Measurements from ENCODE around the gene RIMBP2.

The RIMBP2 gene

GRCh38 chr12:130746546-130746945, 30.4 kb upstream of the RIMBP2 start:
- H3K4me3 ChIP-seq (replicated peaks in 1 of 2; ENCODE audit: low read depth in 2 of 2, low read length in 2 of 2): no peak overlapping the region
- no peak for DNase-seq (ENCODE audit: low read depth in 2 of 2)
- TF ChIP-seq CTCF (IDR thresholded peaks at IDR 0.05; ENCODE audit: low read depth, low read length): no peak

GRCh38 chr12:130745921-130746320, 29.8 kb upstream of the RIMBP2 start:
- DNase-seq (ENCODE audit: low read depth in 2 of 2): no peak
- no peak for TF ChIP-seq CTCF (IDR thresholded peaks at IDR 0.05; ENCODE audit: low read depth, low read length)
- H3K4me3 ChIP-seq (replicated peaks in 1 of 2; ENCODE audit: low read depth in 2 of 2, low read length in 2 of 2): no peak overlapping the region

DNA sequence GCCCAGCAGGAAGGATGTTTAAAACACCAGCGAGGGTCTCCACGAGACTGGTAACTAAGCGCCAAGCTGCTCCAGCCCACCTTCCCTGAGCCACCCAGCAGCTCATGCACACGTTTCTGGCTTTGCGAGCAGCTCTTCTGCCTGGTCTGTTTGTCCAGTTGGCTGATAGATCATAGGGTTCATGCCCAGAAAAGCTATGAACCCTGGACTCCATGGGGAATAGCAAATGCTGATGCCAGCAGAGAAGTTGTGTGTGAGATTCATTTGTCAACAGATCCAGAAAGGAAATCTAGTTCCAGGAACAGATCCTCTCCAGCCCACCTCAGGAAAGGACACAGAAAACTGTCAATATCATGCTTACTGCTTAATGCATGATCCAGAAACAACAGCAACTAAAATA, 28.2 kb upstream of the RIMBP2 start:
- no peak for DNase-seq (ENCODE audit: low read depth in 2 of 2)

DNA sequence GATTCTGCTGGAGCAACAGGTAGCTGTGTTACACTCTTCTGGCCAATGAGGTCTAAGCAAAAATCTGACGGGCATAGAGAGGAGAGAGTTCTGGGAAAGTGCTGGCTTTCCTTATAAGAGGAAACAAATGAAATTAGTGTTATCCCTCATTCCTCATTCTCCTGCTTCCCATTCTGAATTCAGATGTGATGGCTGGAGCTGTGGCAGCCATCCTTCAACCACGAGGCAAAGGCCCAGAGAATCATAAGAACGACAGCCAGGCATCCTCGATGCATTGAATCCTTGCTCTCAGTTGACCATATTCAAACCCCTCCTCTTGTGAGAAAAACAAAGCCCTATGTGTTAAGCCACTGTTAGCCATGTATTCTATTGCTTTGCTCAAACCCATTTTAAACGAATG, 27.5 kb upstream of the RIMBP2 start:
- no peak overlapping the region for H3K4me3 ChIP-seq (replicated peaks in 1 of 2; ENCODE audit: low read depth in 2 of 2, low read length in 2 of 2)
- DNase-seq (ENCODE audit: low read depth in 2 of 2): no peak
- TF ChIP-seq CTCF (IDR thresholded peaks at IDR 0.05; ENCODE audit: low read depth, low read length): no peak

More for the DNA sequence above, 28.2 kb upstream of the RIMBP2 start:
- H3K4me3 ChIP-seq (replicated peaks in 1 of 2; ENCODE audit: low read depth in 2 of 2, low read length in 2 of 2): no peak overlapping the region
- no peak for TF ChIP-seq CTCF (IDR thresholded peaks at IDR 0.05; ENCODE audit: low read depth, low read length)

- no peak for DNase-seq (ENCODE audit: low read depth in 2 of 2)
- no peak overlapping the region for H3K4me3 ChIP-seq (replicated peaks in 1 of 2; ENCODE audit: low read depth in 2 of 2, low read length in 2 of 2)
- TF ChIP-seq CTCF (IDR thresholded peaks at IDR 0.05; ENCODE audit: low read depth, low read length): no peak
Observed at GRCh38 chr12:130743176-130743575, 27.1 kb upstream of the RIMBP2 start.

DNA sequence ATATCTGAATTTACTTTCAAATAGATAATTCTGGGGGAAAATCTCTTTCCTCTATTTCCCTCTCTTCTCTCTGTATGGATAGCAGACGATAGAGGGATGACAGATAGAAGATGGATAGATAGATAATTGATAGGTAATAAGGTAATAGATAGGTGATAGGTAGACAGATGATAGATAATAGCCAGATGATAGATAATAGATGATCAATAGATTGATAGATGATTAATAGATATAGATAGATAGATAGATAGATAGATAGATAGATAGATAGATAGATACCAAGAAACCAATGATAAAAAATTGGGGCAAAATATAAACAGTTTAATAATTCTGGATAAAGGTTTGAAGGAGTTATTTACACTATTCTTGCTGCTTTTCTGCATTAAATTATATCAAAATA, 26.6 kb upstream of the RIMBP2 start:
- no peak for DNase-seq (ENCODE audit: low read depth in 2 of 2)
- TF ChIP-seq CTCF (IDR thresholded peaks at IDR 0.05; ENCODE audit: low read depth, low read length): no peak

DNA sequence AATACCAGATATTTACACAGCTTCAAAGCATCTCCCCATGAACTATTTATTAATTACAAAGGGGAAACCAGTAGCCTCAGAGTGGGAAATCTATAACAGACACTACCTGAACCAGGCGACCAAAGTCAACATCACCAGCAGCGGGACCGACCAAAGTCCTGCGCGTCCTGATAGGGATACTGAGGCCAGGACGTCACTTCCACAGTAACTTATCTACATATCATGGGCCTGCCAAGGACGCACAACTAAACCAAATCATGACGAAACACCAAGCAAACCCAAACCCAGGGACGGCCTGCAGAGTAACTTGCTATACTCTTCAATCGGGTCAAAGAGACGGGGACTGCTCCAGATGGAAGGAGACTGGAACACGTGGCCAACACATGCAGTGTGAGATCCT, 26.0 kb upstream of the RIMBP2 start:
- DNase-seq (ENCODE audit: low read depth in 2 of 2): no peak

More for the DNA sequence above, 26.6 kb upstream of the RIMBP2 start:
- no peak overlapping the region for H3K4me3 ChIP-seq (replicated peaks in 1 of 2; ENCODE audit: low read depth in 2 of 2, low read length in 2 of 2)

More for the DNA sequence above, 26.0 kb upstream of the RIMBP2 start:
- H3K4me3 ChIP-seq (replicated peaks in 1 of 2; ENCODE audit: low read depth in 2 of 2, low read length in 2 of 2): no peak overlapping the region
- TF ChIP-seq CTCF (IDR thresholded peaks at IDR 0.05; ENCODE audit: low read depth, low read length): no peak

All from cardiac fibroblast (primary cell).